Bronchial epithelial cell (primary cell): Measurements from ENCODE around the gene CALML5. TPM values are rescaled to one million over a fixed set of nuclear protein-coding genes. Genes with fewer than 3 reads are reported as not detected.

Source experiments
- DNase-seq: peaks from one replicate; pipeline ENCODE4 v3.0.0-alpha.2; 2010; ENCODE audit warnings: low read depth
- FAIRE-seq: peaks from 2 replicates; lab custom pipeline; 2011; peaks lifted over from hg19 to GRCh38; lab: Jason Lieb, UNC
- H3K27me3 ChIP-seq: 2 replicates; pipeline ENCODE4 v1.5.1; 2011; ENCODE audit warnings: low read length; ENCODE audit not compliant: control insufficient read depth, insufficient read depth
- H3K36me3 ChIP-seq: 2 replicates; pipeline ENCODE4 v1.5.1; 2011; ENCODE audit warnings: low read length; ENCODE audit not compliant: control insufficient read depth, insufficient read depth
- H3K4me3 ChIP-seq: 2 replicates; pipeline ENCODE4 v1.5.1; 2011; ENCODE audit warnings: mild to moderate bottlenecking, low read depth, low read length, control low read depth
- total RNA-seq: library from RNA; depleted of rRNA; stranded (reverse); fragments of >200 nt; gene quantifications from 2 replicates; pipeline ENCODE4 v1.2.1, GENCODE V29; 2014
- TF ChIP-seq, protein P1 (sequence below): IDR thresholded peaks from 2 replicates; pipeline ENCODE4 v1.5.1; 2011; ENCODE audit warnings: mild to moderate bottlenecking, moderate library complexity, low read length, control low read depth, inconsistent platforms; ENCODE audit not compliant: insufficient read depth, severe bottlenecking

CALML5 gene
- total RNA-seq, 1 donor from 2014 or later, result 0.79 TPM

DNA sequence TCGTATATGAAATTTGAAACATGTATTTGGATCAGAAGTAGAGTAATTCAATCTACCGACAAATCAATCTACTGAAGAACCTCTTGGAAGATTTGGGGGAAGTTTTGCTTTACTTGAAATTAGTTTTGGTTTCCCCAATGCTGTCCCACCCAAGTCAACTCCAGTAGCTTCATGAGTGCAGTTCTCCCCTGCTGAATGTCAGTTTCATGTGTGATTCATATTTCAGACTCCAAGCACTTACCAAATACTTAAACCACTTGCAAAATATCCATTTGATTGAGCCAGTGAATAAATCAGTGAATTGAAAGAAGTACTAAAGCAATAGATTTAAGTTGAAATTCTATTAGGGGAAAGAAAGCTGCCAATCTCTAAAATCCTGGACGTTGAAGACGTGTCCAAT is 9.3 kb downstream of the CALML5 start:
- H3K36me3 ChIP-seq, result no peaks in the 10 kb centered on the region
- TF ChIP-seq, protein P1, sequence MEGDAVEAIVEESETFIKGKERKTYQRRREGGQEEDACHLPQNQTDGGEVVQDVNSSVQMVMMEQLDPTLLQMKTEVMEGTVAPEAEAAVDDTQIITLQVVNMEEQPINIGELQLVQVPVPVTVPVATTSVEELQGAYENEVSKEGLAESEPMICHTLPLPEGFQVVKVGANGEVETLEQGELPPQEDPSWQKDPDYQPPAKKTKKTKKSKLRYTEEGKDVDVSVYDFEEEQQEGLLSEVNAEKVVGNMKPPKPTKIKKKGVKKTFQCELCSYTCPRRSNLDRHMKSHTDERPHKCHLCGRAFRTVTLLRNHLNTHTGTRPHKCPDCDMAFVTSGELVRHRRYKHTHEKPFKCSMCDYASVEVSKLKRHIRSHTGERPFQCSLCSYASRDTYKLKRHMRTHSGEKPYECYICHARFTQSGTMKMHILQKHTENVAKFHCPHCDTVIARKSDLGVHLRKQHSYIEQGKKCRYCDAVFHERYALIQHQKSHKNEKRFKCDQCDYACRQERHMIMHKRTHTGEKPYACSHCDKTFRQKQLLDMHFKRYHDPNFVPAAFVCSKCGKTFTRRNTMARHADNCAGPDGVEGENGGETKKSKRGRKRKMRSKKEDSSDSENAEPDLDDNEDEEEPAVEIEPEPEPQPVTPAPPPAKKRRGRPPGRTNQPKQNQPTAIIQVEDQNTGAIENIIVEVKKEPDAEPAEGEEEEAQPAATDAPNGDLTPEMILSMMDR, result no peak
- no peaks in the 10 kb centered on the region for H3K27me3 ChIP-seq
- no peak overlapping the region for H3K4me3 ChIP-seq
- peak; percentile 36 for DNase-seq
- no peak for FAIRE-seq

DNA sequence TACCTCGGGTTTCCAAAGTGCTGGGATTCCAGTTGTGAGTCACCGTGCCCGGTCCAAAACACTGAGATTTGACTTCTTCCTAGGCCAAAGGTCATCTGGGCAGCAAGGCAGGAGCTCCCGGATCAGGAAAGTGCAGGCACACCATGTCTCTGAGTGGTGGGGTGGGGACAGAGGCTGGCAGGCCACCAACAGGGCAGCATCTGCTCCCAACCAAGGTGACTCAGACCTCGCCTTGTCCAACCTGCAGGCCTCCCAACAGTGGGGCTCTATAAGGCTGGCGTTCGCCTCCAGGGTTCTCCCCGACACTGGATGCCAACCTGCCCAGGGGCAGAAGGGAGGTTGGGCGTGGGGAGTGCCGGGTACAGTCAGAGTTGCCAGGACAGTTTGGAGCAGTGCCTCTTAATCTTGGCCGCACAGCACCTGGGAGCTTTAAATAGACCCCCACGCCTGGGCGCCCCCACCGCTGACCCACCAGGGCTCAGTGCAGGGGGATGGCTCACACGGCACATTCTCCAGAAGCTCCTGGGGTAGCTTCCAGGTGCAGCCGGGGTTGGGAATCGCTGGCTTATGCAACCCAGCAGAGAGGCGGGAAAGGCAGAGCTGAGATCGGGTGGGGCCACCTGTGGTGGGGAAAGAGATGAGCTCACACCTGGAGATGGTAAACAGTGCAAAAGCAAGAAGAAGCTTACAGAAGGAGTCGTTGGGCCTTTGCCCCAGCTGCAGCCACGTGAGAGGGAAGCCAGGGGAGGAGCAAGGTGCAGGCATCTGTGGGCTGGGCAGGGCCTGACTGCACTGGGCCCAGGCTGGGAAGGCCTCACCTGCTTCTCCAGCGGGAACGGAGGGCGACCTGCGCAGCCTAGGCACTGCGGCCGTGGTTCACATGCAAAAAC is 10.9 kb downstream of the CALML5 start:
- FAIRE-seq (peak; percentile 97), DNase-seq (peak; percentile 95)
- Histone ChIP-seq H3K27me3 (no peaks in the 10 kb centered on the region), H3K4me3 (no peak overlapping the region), H3K36me3 (no peaks in the 10 kb centered on the region)
- TF ChIP-seq, protein P1, result peak; percentile 4

DNA sequence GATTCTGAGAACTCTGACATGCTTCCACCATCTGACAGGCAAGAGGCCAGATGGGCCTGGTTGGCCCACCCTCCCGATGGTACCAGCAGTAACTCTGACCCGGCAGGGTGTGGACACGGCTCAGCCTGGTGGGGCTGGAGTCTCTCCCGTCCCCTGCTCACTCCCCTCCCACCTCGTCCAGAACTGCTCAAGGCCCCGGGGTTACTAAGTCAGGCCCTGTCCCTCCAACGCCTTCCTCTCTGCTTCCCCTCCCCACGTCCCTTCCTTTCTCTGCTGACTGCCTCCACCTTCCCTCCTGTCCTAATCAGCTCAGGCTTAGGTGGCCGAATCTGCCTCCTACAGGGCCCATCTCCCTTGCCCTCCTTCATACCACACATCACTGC is 12.5 kb downstream of the CALML5 start:
- Histone ChIP-seq H3K36me3 (no peaks in the 10 kb centered on the region), H3K4me3 (no peak overlapping the region), H3K27me3 (no peaks in the 10 kb centered on the region)
- FAIRE-seq (no peak), DNase-seq (no peak)
- TF ChIP-seq, protein P1, result no peak

DNA sequence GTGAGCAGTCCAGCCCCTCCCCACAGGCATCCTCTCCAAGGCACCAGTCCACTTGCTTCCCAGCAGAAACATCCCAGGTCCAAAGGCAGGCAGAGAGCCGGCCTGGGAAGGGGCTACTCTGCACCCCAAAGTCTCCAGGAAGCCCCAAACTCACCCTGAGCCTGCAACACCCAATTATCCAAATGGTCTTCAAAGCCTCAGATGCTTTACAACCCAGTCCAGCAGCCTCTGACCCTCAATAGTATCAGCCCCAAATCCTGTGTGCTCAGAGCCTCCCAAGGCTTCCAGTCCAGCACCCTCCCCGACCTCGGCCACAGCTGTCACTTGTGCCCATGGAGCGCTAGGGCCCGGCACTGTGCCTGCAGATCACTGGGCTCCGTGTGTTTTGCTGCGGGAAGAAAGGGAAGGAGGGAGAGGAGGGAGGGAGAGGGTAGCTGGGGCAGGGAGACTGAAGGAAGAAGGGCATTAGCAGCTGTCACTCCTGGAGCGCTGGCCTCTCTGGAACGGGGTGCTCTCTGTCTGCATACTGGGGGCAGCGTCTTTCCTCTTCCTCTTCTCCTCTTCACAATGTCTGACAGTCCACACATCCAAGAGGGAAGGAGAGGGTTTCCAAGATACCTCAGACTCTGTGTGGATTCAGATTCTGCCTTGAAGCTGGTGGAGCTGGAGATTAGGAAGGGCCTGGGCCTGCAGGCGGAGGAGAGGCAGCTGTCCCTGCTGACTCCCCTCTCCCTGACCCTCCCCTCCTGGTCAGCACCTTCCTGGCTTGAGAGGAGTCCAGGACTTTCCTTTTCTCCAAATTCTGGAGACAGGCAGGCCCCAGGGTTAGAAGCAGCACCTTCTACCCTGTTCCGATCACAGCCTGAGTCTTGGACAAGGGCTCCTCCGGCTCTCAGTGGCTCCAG is 13.2 kb downstream of the CALML5 start:
- FAIRE-seq (no peak), DNase-seq (no peak)
- TF ChIP-seq, protein P1, result no peak
- Histone ChIP-seq H3K27me3 (no peaks in the 10 kb centered on the region), H3K4me3 (no peak overlapping the region), H3K36me3 (no peaks in the 10 kb centered on the region)

DNA sequence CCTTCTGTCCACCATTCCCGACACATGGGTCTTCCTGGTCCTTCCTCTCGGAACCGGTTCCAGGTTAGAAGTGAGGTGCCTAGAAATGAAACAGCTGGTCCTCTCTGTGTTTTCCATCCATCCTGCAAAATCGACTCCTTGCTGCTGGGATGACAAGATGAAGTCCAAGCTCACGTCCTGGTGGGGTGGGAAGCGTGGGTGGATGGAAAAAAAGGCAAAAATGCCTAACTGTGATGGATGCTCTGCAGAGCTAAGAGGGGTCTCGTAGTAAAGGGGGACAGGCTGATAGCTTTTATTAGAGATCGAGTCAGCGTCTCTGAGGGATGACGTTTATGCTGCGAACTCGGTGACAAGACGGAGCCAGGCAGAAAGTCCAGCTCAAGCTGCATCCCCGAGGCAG is 14.1 kb downstream of the CALML5 start:
- FAIRE-seq, result peak; percentile 43
- Histone ChIP-seq H3K27me3 (no peaks in the 10 kb centered on the region), H3K36me3 (no peaks in the 10 kb centered on the region)

More for the DNA sequence above, 14.1 kb downstream of the CALML5 start:
- no peak overlapping the region for H3K4me3 ChIP-seq
- TF ChIP-seq, protein P1, result no peak
- no peak for DNase-seq
